HG02970 (cell line): ENCODE data around the gene TWIST2.

Source experiments
- ATAC-seq: cut with Tn5 transposase; IDR thresholded peaks from one replicate; pipeline ENCODE4 v1.9.1; 2021; ENCODE audit warnings: mild to moderate bottlenecking, moderate library complexity, moderate number of reproducible peaks; ENCODE audit not compliant: unreplicated experiment, low FRiP score

The TWIST2 gene

GRCh38 chr2:238855299-238855698 lies 7.4 kb downstream of the TWIST2 start:
- ATAC-seq = no peak

GRCh38 chr2:238855891-238856580 lies 8.2 kb downstream of the TWIST2 start:
- no peak for ATAC-seq

GRCh38 chr2:238856713-238857567 lies 9.1 kb downstream of the TWIST2 start:
- ATAC-seq = no peak

DNA sequence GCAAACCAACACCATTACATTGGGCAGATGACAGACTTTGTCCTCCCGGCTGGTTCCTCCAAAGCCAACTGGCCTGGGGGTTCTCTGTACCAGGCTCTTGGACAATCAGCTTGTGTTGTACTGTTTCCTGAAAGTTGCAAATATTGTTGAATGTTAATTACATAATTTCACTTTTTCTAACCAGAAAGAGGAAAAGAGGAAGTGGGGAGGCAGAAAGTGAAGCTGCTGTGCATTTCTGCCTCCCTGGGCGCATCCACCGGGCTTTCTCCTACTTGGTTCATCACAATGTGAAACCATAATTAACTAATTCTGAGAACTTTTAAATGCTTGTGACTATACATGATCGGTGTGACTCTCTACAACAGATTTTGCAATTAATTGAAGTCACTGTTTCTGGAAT lies 10.1 kb downstream of the TWIST2 start:
- no peak for ATAC-seq

GRCh38 chr2:238859636-238860347 lies 11.9 kb downstream of the TWIST2 start:
- no peak for ATAC-seq

DNA sequence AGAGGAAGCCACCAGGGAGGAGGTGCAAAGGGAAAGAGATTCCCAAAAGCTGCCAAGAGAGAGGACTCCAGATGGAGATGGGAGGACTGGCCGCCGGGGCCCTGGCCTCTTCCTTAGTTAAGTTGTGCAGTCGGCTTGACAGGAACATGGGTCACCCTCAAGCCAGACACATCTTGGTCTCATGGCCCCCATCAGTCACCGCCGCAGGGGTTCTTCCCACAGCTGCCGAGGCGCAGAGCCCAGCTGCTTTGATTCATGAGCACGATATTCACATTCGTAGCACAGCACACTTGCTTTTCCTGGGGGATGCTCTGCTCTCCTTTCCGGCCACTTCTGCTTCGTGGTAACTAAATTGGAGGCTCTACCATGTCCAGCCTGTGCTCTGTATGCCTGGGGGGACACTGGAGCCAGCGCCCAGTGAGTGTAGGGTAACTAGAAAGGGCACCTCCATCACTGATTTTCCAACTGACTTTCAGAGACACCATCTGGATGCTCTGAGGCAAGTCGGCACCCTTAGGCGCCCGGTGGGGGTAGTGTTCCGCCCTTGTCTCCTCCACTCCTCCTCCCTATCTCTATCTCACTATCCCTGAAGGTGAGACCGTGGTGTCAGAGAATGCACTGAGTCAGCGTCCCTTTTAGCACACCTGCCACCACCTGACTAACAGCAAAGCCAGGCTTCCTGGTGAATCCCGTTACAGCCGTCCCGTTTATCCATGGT lies 13.3 kb downstream of the TWIST2 start:
- ATAC-seq = no peak

DNA sequence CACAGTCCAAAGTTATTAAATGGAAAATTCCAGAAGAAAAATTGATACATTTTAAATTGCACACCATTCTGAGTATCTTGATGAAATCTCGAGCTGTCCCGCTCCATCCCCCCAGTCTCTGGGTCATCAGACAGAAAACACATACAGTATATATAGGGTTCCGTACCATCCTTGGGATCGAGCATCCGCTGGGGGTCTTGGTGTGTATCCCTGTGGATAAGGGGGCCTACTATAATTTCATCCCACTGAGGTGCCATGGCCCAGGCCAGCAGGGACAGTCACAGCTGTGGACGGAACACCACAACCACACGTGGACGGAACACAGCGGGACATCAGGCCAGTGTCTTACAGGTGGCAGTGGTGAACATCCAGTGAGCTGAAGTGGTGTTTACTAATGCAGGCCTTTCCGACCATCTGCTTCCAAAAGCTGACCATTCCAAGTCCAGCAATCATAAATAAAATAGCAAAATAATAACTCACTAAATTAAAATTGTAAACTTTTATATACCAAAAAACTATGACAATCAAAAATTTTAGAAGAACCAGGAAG lies 14.0 kb downstream of the TWIST2 start:
- ATAC-seq = no peak

DNA sequence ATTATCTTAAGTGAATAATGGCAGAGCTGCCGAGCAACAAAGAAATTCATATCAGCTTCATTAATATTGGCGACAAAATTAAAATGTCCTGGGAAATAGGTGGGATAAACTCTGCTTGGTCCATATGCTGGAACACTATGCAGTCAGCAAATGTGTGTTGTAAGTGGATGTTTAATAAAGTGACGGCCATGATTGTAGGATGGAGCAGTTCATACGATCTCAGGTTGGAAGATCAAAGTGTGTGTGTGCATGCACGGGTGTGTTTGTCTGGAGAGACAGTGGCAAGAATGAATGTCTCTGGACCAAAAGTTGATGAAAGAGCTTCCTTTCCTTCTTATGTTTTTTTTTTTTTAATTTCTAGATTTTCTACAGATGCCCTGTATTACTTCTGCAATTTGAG lies 14.8 kb downstream of the TWIST2 start:
- ATAC-seq = no peak

GRCh38 chr2:238863231-238863630 lies 15.3 kb downstream of the TWIST2 start:
- no peak for ATAC-seq

DNA sequence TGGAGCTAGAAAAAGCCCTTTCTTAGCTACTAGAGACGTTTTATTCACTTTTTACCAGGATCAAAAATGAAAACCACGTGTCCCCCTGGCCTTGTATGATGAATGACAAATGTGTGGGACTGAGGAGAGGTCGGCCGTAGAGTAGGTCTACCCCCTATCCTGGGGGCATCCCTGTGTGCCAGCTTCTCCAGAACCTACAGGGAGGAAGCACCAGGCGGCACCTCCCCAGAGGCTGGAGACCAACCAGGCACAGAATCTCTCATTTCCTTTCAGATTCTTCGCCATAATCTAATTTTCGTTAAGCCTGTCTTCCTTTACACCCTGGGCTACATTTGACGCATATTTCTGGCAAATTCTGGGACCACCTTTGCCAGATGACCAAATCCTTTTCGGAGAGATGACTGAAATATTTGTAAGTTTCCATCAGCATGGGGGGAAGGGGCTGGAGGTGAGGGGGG lies 15.9 kb downstream of the TWIST2 start:
- ATAC-seq = no peak

GRCh38 chr2:238864207-238865014 lies 16.5 kb downstream of the TWIST2 start:
- no peak for ATAC-seq

- no peak for ATAC-seq
Measured at GRCh38 chr2:238865015-238865719, 17.3 kb downstream of the TWIST2 start.

DNA sequence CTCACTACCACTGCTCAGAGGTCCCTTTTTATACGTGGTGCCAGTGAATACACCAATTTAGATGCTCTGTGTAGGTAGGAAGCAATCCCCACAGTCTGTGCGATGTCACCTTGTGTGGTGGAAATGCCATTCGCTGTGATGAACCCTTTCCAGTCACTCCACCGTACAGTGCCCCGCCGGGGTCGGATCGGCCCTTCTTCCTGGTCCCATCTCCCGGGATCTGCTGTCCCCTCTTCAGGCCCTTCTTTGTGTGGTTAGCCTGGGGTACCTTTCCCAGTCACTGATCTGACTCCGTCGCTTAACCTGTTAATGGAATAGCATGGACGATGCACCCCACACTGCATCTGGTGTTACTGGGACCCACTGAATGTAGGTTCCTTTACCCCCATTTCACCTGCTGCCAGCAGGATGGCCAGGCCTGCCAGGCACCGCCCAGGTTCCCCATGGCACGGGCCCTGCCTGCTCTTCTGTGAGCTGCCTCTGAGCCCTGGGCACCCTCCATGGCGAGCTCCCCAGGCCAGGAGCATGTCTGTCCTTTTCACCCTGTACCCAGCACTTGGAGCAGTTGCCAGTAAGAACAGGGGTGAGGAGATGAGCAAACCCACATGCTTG lies 18.0 kb downstream of the TWIST2 start:
- ATAC-seq = no peak

DNA sequence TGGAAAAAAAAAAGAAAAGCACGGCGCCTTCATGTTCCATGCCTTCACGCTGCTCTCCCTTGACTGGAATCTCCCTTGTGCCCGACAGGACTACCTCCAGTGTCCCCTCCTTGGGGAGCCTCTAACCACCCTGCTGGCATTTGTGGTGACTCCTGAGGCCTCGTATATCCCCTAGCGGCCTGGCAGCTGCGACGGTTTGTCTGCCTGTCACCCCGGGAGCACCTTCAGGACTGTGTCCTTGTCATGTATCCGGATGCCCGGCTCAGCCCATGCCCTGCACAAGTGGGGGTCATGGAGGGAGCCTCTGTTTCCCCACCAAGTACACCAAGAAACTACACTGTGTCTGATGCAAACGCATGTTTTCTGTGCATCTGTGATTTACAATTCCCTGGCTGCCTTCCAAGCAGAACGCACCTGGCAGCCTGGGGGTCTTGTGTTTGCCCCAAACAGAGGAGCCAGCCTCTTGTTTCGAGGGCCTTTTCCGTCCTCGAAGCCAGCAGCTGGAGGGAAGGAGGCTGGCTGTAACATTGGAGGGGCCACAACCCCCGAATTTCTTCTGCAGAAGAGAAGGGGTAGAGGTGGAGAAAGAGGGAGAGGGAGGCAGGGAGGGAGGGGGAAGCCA lies 18.9 kb downstream of the TWIST2 start:
- no peak for ATAC-seq

- no peak for ATAC-seq
Measured at GRCh38 chr2:238868067-238868524, 20.2 kb downstream of the TWIST2 start.

DNA sequence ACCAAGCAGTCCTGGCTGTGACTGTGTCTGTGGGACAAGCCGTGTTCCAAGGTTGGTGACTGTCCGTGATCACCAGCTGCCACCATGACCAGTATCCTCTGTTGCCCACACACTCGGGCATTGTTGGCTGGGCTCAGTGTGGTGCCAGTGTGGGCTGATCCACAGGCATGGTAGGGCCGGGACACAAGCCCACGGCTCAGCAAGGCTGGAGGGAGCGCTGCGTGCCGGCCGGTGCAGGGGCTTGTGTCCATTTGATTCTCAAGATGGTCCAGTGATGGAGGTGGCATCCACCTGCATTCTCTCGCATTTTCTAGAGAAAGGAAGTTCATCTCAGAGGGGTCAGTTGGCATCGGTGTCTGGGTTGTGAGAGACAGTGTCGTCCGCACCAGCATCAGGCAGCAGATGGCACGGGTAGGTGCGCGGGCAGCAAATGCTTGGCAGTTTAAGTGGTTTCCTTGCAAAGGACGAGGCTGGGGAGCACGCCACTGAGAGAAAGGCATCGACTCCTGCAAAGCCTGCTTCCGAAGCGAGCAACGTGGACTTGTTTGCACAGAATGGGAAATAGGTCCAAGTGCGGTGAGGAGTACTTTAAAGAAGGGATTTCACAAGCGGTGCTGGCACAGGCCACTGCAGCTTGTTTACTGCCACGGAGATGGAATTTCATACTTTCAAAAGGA lies 20.9 kb downstream of the TWIST2 start:
- ATAC-seq = no peak
